Caco-2 (cell line): ENCODE results near the gene C19orf53. TPM values are rescaled to one million over a fixed set of nuclear protein-coding genes. Genes with fewer than 3 reads are reported as not detected.
"Not testable (repeated sequence)": the region's sequence is repeated elsewhere in the genome, so short reads cannot be mapped to it uniquely, and the experiment has no call there.

Source experiments
- BruUV-seq: library from RNA; stranded (reverse); fragments of 400-500 nt; replicated peaks from 2 replicates; lab custom pipeline; 2021; lab: Mats Ljungman, UMichigan
- CTCF ChIA-PET: fragments of 300-600 bp; sonication (Branson Sonifier 250); formaldehyde crosslinking; loops from one replicate; lab custom pipeline; 2022; ENCODE audit warnings: antibody characterized with exemption; lab: Charles Lee
- POLR2A ChIA-PET: fragments of 300-600 bp; sonication (Branson Sonifier 250); formaldehyde crosslinking; loops from one replicate; lab custom pipeline; 2022; ENCODE audit warnings: antibody characterized with exemption; lab: Charles Lee
- DNase-seq, 2 experiments: peaks; one replicate each; pipeline versions ENCODE4 v3.0.0 to v3.0.0-alpha.2; 2020 to 2022
- H3K27me3 ChIP-seq: replicated peaks from 2 replicates; pipeline ENCODE4 v1.6.0; 2011; ENCODE audit warnings: low read length; ENCODE audit not compliant: control insufficient read depth, insufficient read depth
- H3K36me3 ChIP-seq: 2 replicates; pipeline ENCODE4 v1.5.1; 2011; ENCODE audit warnings: low read length; ENCODE audit not compliant: control insufficient read depth, insufficient read depth
- H3K4me1 ChIP-seq: fragments of 250-450 bp; sonication (Bioruptor Pico); 2 replicates; pipeline ENCODE4 v1.5.1; 2020; ENCODE audit warnings: mild to moderate bottlenecking
- H3K4me3 ChIP-seq: 2 replicates; pipeline ENCODE4 v1.5.1; 2011; ENCODE audit warnings: low read depth, mild to moderate bottlenecking, control low read depth, low read length
- H3K9me3 ChIP-seq: fragments of 250-450 bp; sonication (Bioruptor Pico); 2 replicates; pipeline ENCODE4 v1.5.1; 2020; ENCODE audit warnings: mild to moderate bottlenecking, moderate library complexity
- H3K27ac Mint-ChIP-seq: one replicate; pipeline ENCODE4 v1.8.0; 2022; ENCODE audit warnings: mixed read lengths; ENCODE audit not compliant: unreplicated experiment
- H3K27me3 Mint-ChIP-seq: one replicate; pipeline ENCODE4 v1.8.0; 2022; ENCODE audit warnings: mixed read lengths; ENCODE audit not compliant: insufficient read depth, unreplicated experiment
- H3K36me3 Mint-ChIP-seq: one replicate; pipeline ENCODE4 v1.8.0; 2022; ENCODE audit warnings: mild to moderate bottlenecking, mixed read lengths; ENCODE audit not compliant: insufficient read depth, unreplicated experiment
- H3K4me1 Mint-ChIP-seq: one replicate; pipeline ENCODE4 v1.8.0; 2022; ENCODE audit warnings: low read depth, mixed read lengths; ENCODE audit not compliant: unreplicated experiment
- H3K4me3 Mint-ChIP-seq: one replicate; pipeline ENCODE4 v1.8.0; 2022; ENCODE audit warnings: mild to moderate bottlenecking, moderate library complexity, mixed read lengths; ENCODE audit not compliant: unreplicated experiment
- H3K9me3 Mint-ChIP-seq: one replicate; pipeline ENCODE4 v1.8.0; 2022; ENCODE audit warnings: mixed read lengths; ENCODE audit not compliant: unreplicated experiment
- intact Hi-C: fragments of 100-400 bp; cut with micrococcal nuclease; formaldehyde crosslinking; loops from one replicate; pipeline ENCODE4 v1.10.0; 2022; ENCODE audit not compliant: unreplicated experiment
- total RNA-seq: library from RNA; stranded (reverse); gene quantifications from 2 replicates; pipeline ENCODE4 v1.2.3, GENCODE V29; 2022
- TF ChIP-seq, protein P1 (sequence below), 2 experiments: fragments of 200-600 bp in 1 of 2; IDR thresholded peaks; 1 replicate in 1 of 2; 2 replicates in 1 of 2; pipeline versions ENCODE4 v1.5.1 to v1.8.0; 2011 to 2022; ENCODE audit warnings: antibody characterized with exemption in 1 of 2, control low read depth in 1 of 2, inconsistent platforms in 1 of 2, low read depth in 1 of 2, low read length in 1 of 2, mild to moderate bottlenecking in 1 of 2, moderate library complexity in 1 of 2; ENCODE audit not compliant: insufficient read depth in 1 of 2, severe bottlenecking in 1 of 2, unreplicated experiment in 1 of 2

The C19orf53 gene
- total RNA-seq, 1 experiment from 2014 or later, result 113 TPM

DNA sequence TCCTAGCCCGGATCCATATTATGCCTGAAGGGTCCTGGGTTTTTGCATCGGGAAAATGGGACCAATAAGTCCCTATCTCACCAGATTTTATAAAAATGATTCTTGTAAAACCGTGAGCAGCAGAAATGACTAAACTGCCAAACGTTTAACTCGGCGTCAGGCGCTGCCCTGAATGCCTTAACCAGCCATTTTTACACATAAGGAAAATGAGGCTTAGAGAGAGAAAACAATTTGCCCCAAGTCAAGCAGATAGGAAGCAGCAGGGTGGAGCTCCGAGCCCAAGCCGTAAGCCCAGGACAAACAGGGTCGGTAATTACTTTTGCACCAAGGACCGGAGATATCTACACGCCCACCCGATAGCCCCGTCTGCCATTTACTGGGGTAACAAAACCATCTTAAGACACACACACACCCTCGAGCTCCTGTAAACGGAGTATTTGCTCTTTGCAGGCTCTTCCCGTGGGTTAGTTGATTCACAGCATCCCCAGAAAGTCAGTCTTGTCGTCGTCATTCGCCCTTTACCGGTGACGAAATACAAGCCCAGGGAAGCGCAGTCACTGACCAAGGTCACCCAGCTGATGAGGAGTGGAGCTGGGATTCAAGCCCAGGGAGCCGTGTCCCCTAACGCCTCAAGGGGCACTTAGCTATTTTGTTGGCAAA lies 26.0 kb upstream of the C19orf53 start:
- H3K4me3 Mint-ChIP-seq, result peak overlapping the region; percentile 87
- Histone ChIP-seq H3K36me3 (no peaks in the 10 kb centered on the region), H3K9me3 (peaks cover 5% of the 10 kb centered on the region; the same call in 1 of the 2 replicates), H3K4me3 (peak overlapping the region; percentile 64), H3K4me1 (peaks cover 10% of the 10 kb centered on the region; the same call in 1 of the 2 replicates), H3K27me3 (no peaks in the 10 kb centered on the region)
- TF ChIP-seq, protein P1, sequence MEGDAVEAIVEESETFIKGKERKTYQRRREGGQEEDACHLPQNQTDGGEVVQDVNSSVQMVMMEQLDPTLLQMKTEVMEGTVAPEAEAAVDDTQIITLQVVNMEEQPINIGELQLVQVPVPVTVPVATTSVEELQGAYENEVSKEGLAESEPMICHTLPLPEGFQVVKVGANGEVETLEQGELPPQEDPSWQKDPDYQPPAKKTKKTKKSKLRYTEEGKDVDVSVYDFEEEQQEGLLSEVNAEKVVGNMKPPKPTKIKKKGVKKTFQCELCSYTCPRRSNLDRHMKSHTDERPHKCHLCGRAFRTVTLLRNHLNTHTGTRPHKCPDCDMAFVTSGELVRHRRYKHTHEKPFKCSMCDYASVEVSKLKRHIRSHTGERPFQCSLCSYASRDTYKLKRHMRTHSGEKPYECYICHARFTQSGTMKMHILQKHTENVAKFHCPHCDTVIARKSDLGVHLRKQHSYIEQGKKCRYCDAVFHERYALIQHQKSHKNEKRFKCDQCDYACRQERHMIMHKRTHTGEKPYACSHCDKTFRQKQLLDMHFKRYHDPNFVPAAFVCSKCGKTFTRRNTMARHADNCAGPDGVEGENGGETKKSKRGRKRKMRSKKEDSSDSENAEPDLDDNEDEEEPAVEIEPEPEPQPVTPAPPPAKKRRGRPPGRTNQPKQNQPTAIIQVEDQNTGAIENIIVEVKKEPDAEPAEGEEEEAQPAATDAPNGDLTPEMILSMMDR (IDR thresholded peaks at IDR 0.05; ENCODE audit: insufficient read depth in 1 of 2, low read depth in 1 of 2, low read length in 1 of 2, severe bottlenecking in 1 of 2, unreplicated experiment in 1 of 2), result no peak
- DNase-seq, result peak in 1 of 2 experiments; percentile 15
- intact Hi-C loops, result no loop called here
- H3K27ac Mint-ChIP-seq, result peak overlapping the region; percentile 87
- no peaks in the 10 kb centered on the region for H3K27me3 Mint-ChIP-seq
- ChIA-PET POLR2A (interaction anchor here (0.5 to 1.5 kb wide), 8 partner anchors 16 to 568 kb away, joined by 3 to 14 read pairs (median 5); partner anchors contain the start of genes ASF1B, C19orf53 and MRI1), CTCF (interaction anchor here (0.6 to 1.4 kb wide), 3 partner anchors 17 to 124 kb away, joined by 3 to 5 read pairs (median 3); no protein-coding TSS in a partner anchor)
- no peaks in the 10 kb centered on the region for H3K4me1 Mint-ChIP-seq
- peaks cover 15% of the 10 kb centered on the region for H3K36me3 Mint-ChIP-seq
- TSS peak; percentile 92 for BruUV-seq
- H3K9me3 Mint-ChIP-seq, result no peaks in the 10 kb centered on the region

DNA sequence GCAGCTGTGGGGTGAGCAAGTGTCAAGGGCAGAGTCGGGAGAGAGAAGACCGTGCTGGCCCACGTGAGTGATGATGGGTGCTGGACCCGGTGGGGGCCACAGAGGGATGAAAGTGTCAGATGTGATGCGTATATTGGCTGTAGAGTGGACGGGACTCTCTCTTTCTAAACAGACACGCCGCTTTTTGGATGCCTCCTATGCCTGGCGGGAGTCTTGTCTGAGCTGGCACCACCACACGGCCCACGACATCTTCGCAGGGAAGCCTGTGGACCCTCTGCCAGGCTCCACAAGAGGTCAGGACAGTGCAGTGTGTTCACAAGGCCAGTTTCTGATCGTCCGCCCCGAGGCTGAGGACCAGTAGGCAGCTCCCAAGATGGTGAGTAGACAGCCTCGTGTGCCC lies 22.8 kb upstream of the C19orf53 start:
- Mint-ChIP-seq H3K27me3 (no peaks in the 10 kb centered on the region), H3K4me1 (no peaks in the 10 kb centered on the region), H3K27ac (no peak overlapping the region), H3K9me3 (no peaks in the 10 kb centered on the region), H3K4me3 (no peak overlapping the region), H3K36me3 (peaks cover 21% of the 10 kb centered on the region)
- TF ChIP-seq, protein P1 (IDR thresholded peaks at IDR 0.05; ENCODE audit: insufficient read depth in 1 of 2, low read depth in 1 of 2, low read length in 1 of 2, severe bottlenecking in 1 of 2, unreplicated experiment in 1 of 2), result no peak
- intact Hi-C loops, result no loop called here
- no peak for DNase-seq
- Histone ChIP-seq H3K4me3 (no peak overlapping the region), H3K9me3 (peaks cover 5% of the 10 kb centered on the region; the same call in 1 of the 2 replicates), H3K27me3 (no peaks in the 10 kb centered on the region), H3K36me3 (peaks cover 2% of the 10 kb centered on the region; the same call in 1 of the 2 replicates), H3K4me1 (peaks cover 5% of the 10 kb centered on the region; the same call in 1 of the 2 replicates)
- no TSS peak for BruUV-seq
- CTCF ChIA-PET, result no interaction called here
- POLR2A ChIA-PET, result interaction anchor here (0.6 kb wide), 1 partner anchor 112 kb away, joined by 3 read pairs; no protein-coding TSS in a partner anchor

DNA sequence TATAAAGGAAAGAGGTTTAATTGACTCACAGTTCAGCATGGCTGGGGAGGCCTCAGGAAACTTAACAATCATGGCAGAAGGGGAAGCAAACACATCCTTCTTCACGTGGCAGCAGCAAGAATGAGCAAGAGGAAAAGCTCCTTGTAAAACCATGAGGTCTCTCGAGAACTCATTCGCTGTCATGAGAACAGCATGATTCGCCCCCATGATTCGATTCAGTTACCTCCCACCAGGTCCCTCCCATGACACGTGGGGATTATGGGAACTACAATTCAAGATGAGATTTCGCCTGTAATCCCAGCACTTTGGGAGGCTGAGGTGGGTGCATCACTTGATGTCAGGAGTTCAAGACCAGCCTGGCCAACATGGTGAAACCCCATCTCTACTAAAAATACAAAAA lies 20.6 kb upstream of the C19orf53 start:
- H3K4me3 Mint-ChIP-seq, POLR2A ChIA-PET, BruUV-seq, H3K4me1 Mint-ChIP-seq, H3K4me1 ChIP-seq, H3K9me3 Mint-ChIP-seq, H3K36me3 Mint-ChIP-seq, H3K27me3 Mint-ChIP-seq, H3K27me3 ChIP-seq, DNase-seq, H3K9me3 ChIP-seq, intact Hi-C loops, H3K36me3 ChIP-seq, CTCF ChIA-PET, H3K27ac Mint-ChIP-seq, H3K4me3 ChIP-seq: not testable (repeated sequence)
